HG03521 (cell line): ENCODE measurements around the gene SLC3A2.
"Not testable (repeated sequence)": the region's sequence is repeated elsewhere in the genome, so short reads cannot be mapped to it uniquely, and the experiment has no call there.

Experiments
- ATAC-seq: cut with Tn5 transposase; IDR thresholded peaks from one replicate; pipeline ENCODE4 v1.9.1; 2021; ENCODE audit warnings: mild to moderate bottlenecking, moderate library complexity; ENCODE audit not compliant: unreplicated experiment

The SLC3A2 gene

GRCh38 chr11:62925745-62926679 lies 45.3 kb downstream of the SLC3A2 start:
- ATAC-seq = no peak

- ATAC-seq = no peak
These were observed 46.2 kb downstream of the SLC3A2 start for GRCh38 chr11:62926680-62927455.

- no peak for ATAC-seq
These were observed 47.3 kb downstream of the SLC3A2 start for GRCh38 chr11:62928011-62928410.

GRCh38 chr11:62930157-62930556 lies 49.5 kb downstream of the SLC3A2 start:
- no peak for ATAC-seq

GRCh38 chr11:62930666-62931065 lies 50.0 kb downstream of the SLC3A2 start:
- no peak for ATAC-seq

GRCh38 chr11:62931499-62932278 lies 51.0 kb downstream of the SLC3A2 start:
- no peak for ATAC-seq

GRCh38 chr11:62933285-62933684 lies 52.6 kb downstream of the SLC3A2 start:
- no peak for ATAC-seq

GRCh38 chr11:62933750-62934495 lies 53.2 kb downstream of the SLC3A2 start:
- no peak for ATAC-seq

- ATAC-seq = no peak
These were observed 53.7 kb downstream of the SLC3A2 start for GRCh38 chr11:62934496-62934785.

GRCh38 chr11:62937528-62937927 lies 56.8 kb downstream of the SLC3A2 start:
- not testable (repeated sequence) for ATAC-seq
